ENCODE measurements around the gene REEP1. TPM values are rescaled to one million over a fixed set of nuclear protein-coding genes. Genes with fewer than 3 reads are reported as not detected.

The REEP1 gene
- total and polyA plus RNA-seq, 2 of the 4 experiments (the other 2 are of a cell fraction): under 0.01 to 0.03 TPM

GRCh38 chr2:86170449-86170848 is 167.0 kb downstream of the REEP1 start:
- Histone ChIP-seq H3K9me1 (ENCODE audit: insufficient read depth, low read length) (no peaks in the 10 kb centered on the region), H3K4ac (ENCODE audit: low read depth, low read length) (no peak overlapping the region), H3K36me3 (ENCODE audit: control insufficient read depth, insufficient read depth, low read length) (peaks cover 31% of the 10 kb centered on the region), H3K4me3 (ENCODE audit: insufficient read depth, low read depth, low read length) (no peak overlapping the region), H4K91ac (ENCODE audit: insufficient read depth, low read depth, low read length) (no peak overlapping the region), H3K4me2 (ENCODE audit: low read depth, low read length) (no peak overlapping the region), H3K27ac (ENCODE audit: insufficient read depth, low read length) (no peak overlapping the region), H2BK20ac (ENCODE audit: low read depth, low read length) (no peak overlapping the region), H3K23ac (ENCODE audit: low read depth, low read length) (no peak overlapping the region), H4K8ac (ENCODE audit: low read depth in 2 of 2, low read length in 2 of 2) (no peak overlapping the region), H2AK9ac (replicated peaks; ENCODE audit: low read depth, low read length, poor library complexity) (no peak overlapping the region), H3K18ac (ENCODE audit: low read depth, low read length) (no peak overlapping the region), H2BK120ac (ENCODE audit: low read depth, low read length) (no peak overlapping the region), H3K4me1 (ENCODE audit: control insufficient read depth, insufficient read depth, low read length) (0 out of 2 replicates have a peak, but pooled peaks cover 1% of the 10 kb centered on the region), H3K14ac (replicated peaks; ENCODE audit: low read depth, low read length) (no peak overlapping the region), H2AFZ (replicated peaks; ENCODE audit: low read length, poor library complexity) (no peak overlapping the region), H4K5ac (ENCODE audit: low read depth, low read length) (no peak overlapping the region), H2BK15ac (ENCODE audit: low read depth, low read length) (no peak overlapping the region), H3K9me3 (ENCODE audit: control insufficient read depth, insufficient read depth, low read length) (no peaks in the 10 kb centered on the region), H3K27me3 (ENCODE audit: control insufficient read depth, insufficient read depth, low read length) (no peaks in the 10 kb centered on the region), H2BK5ac (ENCODE audit: low read depth, low read length, poor library complexity, severe bottlenecking) (no peak overlapping the region), H2AK5ac (ENCODE audit: low read depth, low read length) (no peak overlapping the region), H3K56ac (ENCODE audit: extremely low read depth, insufficient read depth, low read length) (no peak overlapping the region), H4K20me1 (ENCODE audit: insufficient read depth, low read length) (no peaks in the 10 kb centered on the region), H3K79me1 (ENCODE audit: low read depth in 1 of 2, low read length in 2 of 2) (peaks cover 6 to 9% of the 10 kb centered on the region in 2 experiments; a peak in 3 of 4 replicates), H3K9ac (ENCODE audit: low read depth, low read length) (no peak overlapping the region)
- no CpG with 5 or more reads among the region's 4 CpGs for WGBS, 2 experiments (ENCODE audit: extremely low coverage in 2 of 2, insufficient read length in 1 of 2)
- in situ Hi-C loops (cut with MboI; ENCODE audit: low sequenced_read_pairs): no loop called here
- no peak for DNase-seq
- ATAC-seq (ENCODE audit: low read depth): no peak
- ChIA-PET POLR2A (ENCODE audit: unreplicated experiment) (no interaction called here), CTCF (no interaction called here)
- intact Hi-C loops (cut with micrococcal nuclease): no loop called here
- BruUV-seq (replicated peaks): no TSS peak
- dilution Hi-C loops (cut with HindIII; ENCODE audit: low sequenced_read_pairs, unreplicated experiment): no loop called here
- no peak for TF ChIP-seq BHLHE40 (IDR thresholded peaks at IDR 0.05; ENCODE audit: low read depth, low read length)
- TF ChIP-seq CEBPB (IDR thresholded peaks at IDR 0.05; ENCODE audit: low read depth, low read length): no peak
- TF ChIP-seq FOS (IDR thresholded peaks at IDR 0.05; ENCODE audit: low read depth, low read length): no peak
- no peak for TF ChIP-seq USF2 (IDR thresholded peaks at IDR 0.05; ENCODE audit: low read depth, low read length)
- no peak for TF ChIP-seq RFX5 (IDR thresholded peaks at IDR 0.05; ENCODE audit: low read depth, low read length)
- no peak for TF ChIP-seq RCOR1 (IDR thresholded peaks at IDR 0.05; ENCODE audit: insufficient replicate concordance, low read length)

Small RNAs within 50 kb of the gene (microRNA-seq; reads per million reads assigned to microRNA genes)
- gene MIR4779 (ENCODE audit: insufficient read depth in 1 of 2, insufficient read length in 1 of 2, unreplicated experiment in 1 of 2): 0 to 2.1 reads per million in 2 experiments
- gene RF00096 (ENCODE audit: insufficient read depth, insufficient read length): not detected
- not detected for gene RF00413 (ENCODE audit: insufficient read depth, insufficient read length)

Small RNAs within 50 kb of the gene (small RNA-seq; reads per million reads assigned to genes)
- gene MIR4779 (0 reads per million in 5 experiments), gene RF00096 (0 to 0.15 (median 0) reads per million in 5 experiments), gene RF00413 (0 reads per million in 5 experiments)

Other genes starting within 250 kb of the REEP1 start
- gene POLR1A, start 231.7 kb downstream of the REEP1 start, total RNA-seq (2012; rRNA removed): 27.4 and 27.8 TPM in 2 replicates
- gene POLR1A, start 231.7 kb downstream of the REEP1 start, polyA plus RNA-seq (2012; rRNA removed): 7.6 and 9.3 TPM in 2 replicates
- 48.9 and 75.5 TPM in 2 replicates for gene PTCD3, start 231.4 kb downstream of the REEP1 start, total RNA-seq (2012; rRNA removed)
- gene PTCD3, start 231.4 kb downstream of the REEP1 start, polyA plus RNA-seq (2012; rRNA removed): 29.1 and 44.0 TPM in 2 replicates
- gene IMMT, start 142.2 kb downstream of the REEP1 start, total RNA-seq (2012; rRNA removed): 87.3 and 90.0 TPM in 2 replicates
- 41.0 and 50.5 TPM in 2 replicates for gene IMMT, start 142.2 kb downstream of the REEP1 start, polyA plus RNA-seq (2012; rRNA removed)
- 26.7 and 64.0 TPM in 2 replicates for gene MRPL35, start 138.2 kb downstream of the REEP1 start, total RNA-seq (2012; rRNA removed)
- gene MRPL35, start 138.2 kb downstream of the REEP1 start, polyA plus RNA-seq (2012; rRNA removed): 37.6 and 48.7 TPM in 2 replicates
- gene KDM3A, start 103.7 kb upstream of the REEP1 start, total RNA-seq (2012; rRNA removed): 33.3 and 35.8 TPM in 2 replicates
- 21.3 and 24.8 TPM in 2 replicates for gene KDM3A, start 103.7 kb upstream of the REEP1 start, polyA plus RNA-seq (2012; rRNA removed)
- gene CHMP3, start 225.8 kb upstream of the REEP1 start, total RNA-seq (2012; rRNA removed): 38.4 and 81.4 TPM in 2 replicates
- gene CHMP3, start 225.8 kb upstream of the REEP1 start, polyA plus RNA-seq (2012; rRNA removed): 61.0 and 84.6 TPM in 2 replicates

All from IMR-90 (cell line).